GM21423 (cell line): ENCODE measurements around the gene GPC1.

Experiments
- ATAC-seq: cut with Tn5 transposase; IDR thresholded peaks from one replicate; pipeline ENCODE4 v1.9.1; 2021; ENCODE audit warnings: mild to moderate bottlenecking, moderate library complexity; ENCODE audit not compliant: unreplicated experiment

The GPC1 gene

GRCh38 chr2:240454106-240454901 lies 18.8 kb downstream of the GPC1 start:
- no peak for ATAC-seq

- no peak for ATAC-seq
Measured at GRCh38 chr2:240455272-240455646, 19.8 kb downstream of the GPC1 start.

- ATAC-seq = no peak
Measured at GRCh38 chr2:240455647-240456446, 20.4 kb downstream of the GPC1 start.

GRCh38 chr2:240456447-240457222 lies 21.2 kb downstream of the GPC1 start:
- no peak for ATAC-seq

GRCh38 chr2:240457223-240458043 lies 22.0 kb downstream of the GPC1 start:
- no peak for ATAC-seq

GRCh38 chr2:240458044-240458899 lies 22.8 kb downstream of the GPC1 start:
- ATAC-seq = no peak

GRCh38 chr2:240458900-240459391 lies 23.5 kb downstream of the GPC1 start:
- ATAC-seq = no peak

GRCh38 chr2:240459401-240460252 lies 24.2 kb downstream of the GPC1 start:
- no peak for ATAC-seq

GRCh38 chr2:240460253-240460711 lies 24.8 kb downstream of the GPC1 start:
- ATAC-seq = no peak

- no peak for ATAC-seq
Measured at GRCh38 chr2:240460781-240461431, 25.4 kb downstream of the GPC1 start.

GRCh38 chr2:240461471-240462072 lies 26.1 kb downstream of the GPC1 start:
- no peak for ATAC-seq

- ATAC-seq = no peak
Measured at GRCh38 chr2:240462073-240462706, 26.7 kb downstream of the GPC1 start.

GRCh38 chr2:240462707-240463273 lies 27.3 kb downstream of the GPC1 start:
- no peak for ATAC-seq

GRCh38 chr2:240463274-240463865 lies 27.9 kb downstream of the GPC1 start:
- no peak for ATAC-seq

GRCh38 chr2:240463866-240464481 lies 28.5 kb downstream of the GPC1 start:
- ATAC-seq = no peak
